OCI-LY7 (cell line): ENCODE results near the gene C2orf49. TPM values are rescaled to one million over a fixed set of nuclear protein-coding genes. Genes with fewer than 3 reads are reported as not detected.

Source experiments
- BruUV-seq: library from RNA; stranded (reverse); fragments of 400-500 nt; replicated peaks from 2 replicates; lab custom pipeline; 2021; lab: Mats Ljungman, UMichigan
- CTCF ChIA-PET: fragments of 300-600 bp; sonication (Branson Sonifier 250); formaldehyde crosslinking; loops from one replicate; lab custom pipeline; 2022; ENCODE audit warnings: antibody characterized with exemption; ENCODE audit not compliant: unreplicated experiment; lab: Charles Lee
- POLR2A ChIA-PET: fragments of 300-600 bp; sonication (Branson Sonifier 250); formaldehyde crosslinking; loops from one replicate; lab custom pipeline; 2022; ENCODE audit warnings: antibody characterized with exemption; lab: Charles Lee
- DNase-seq: peaks from one replicate; pipeline ENCODE4 v3.0.0-alpha.2; 2015; ENCODE audit warnings: low spot score
- H2AFZ ChIP-seq: fragments of 200-600 bp; sonication (generic), shearing (Covaris generic); 2 replicates; pipeline ENCODE4 v1.6.1; 2014; ENCODE audit warnings: mild to moderate bottlenecking, antibody characterized with exemption, low read length, moderate library complexity
- H3K27ac ChIP-seq: fragments of 200-600 bp; sonication (generic); 2 replicates; pipeline ENCODE4 v1.5.1; 2014; ENCODE audit warnings: mixed run types, low read depth, mild to moderate bottlenecking, moderate library complexity, low read length, inconsistent platforms; ENCODE audit not compliant: poor library complexity, severe bottlenecking
- H3K36me3 ChIP-seq: fragments of 200-600 bp; sonication (generic); 2 replicates; pipeline ENCODE4 v1.6.1; 2014; ENCODE audit warnings: mild to moderate bottlenecking, antibody characterized with exemption, low read length, moderate library complexity, mixed read lengths; ENCODE audit not compliant: insufficient read depth
- H3K4me1 ChIP-seq: fragments of 200-600 bp; sonication (generic); 2 replicates; pipeline ENCODE4 v1.5.1; 2014; ENCODE audit warnings: mild to moderate bottlenecking, low read length; ENCODE audit not compliant: insufficient read depth, poor library complexity, severe bottlenecking
- H3K4me2 ChIP-seq: fragments of 200-600 bp; sonication (generic); 2 replicates; pipeline ENCODE4 v1.6.1; 2014; ENCODE audit warnings: mild to moderate bottlenecking, low read length
- H3K4me3 ChIP-seq: fragments of 200-600 bp; sonication (generic); 2 replicates; pipeline ENCODE4 v1.5.1; 2014; ENCODE audit warnings: mild to moderate bottlenecking, low read depth, low read length; ENCODE audit not compliant: poor library complexity, severe bottlenecking
- H3K79me2 ChIP-seq: fragments of 200-600 bp; sonication (generic); 2 replicates; pipeline ENCODE4 v1.6.1; 2016; ENCODE audit warnings: low read depth, mild to moderate bottlenecking, low read length, moderate library complexity, mixed read lengths; ENCODE audit not compliant: insufficient read depth
- H3K9me2 ChIP-seq: fragments of 200-600 bp; sonication (generic); 2 replicates; pipeline ENCODE4 v1.6.1; 2016; ENCODE audit warnings: mild to moderate bottlenecking, low read length, mixed read lengths; ENCODE audit not compliant: insufficient read depth
- H3K9me3 ChIP-seq: fragments of 200-600 bp; sonication (generic); 2 replicates; pipeline ENCODE4 v1.6.1; 2014; ENCODE audit warnings: mild to moderate bottlenecking, mixed run types, low read length, mixed read lengths
- H4K20me1 ChIP-seq: fragments of 200-600 bp; sonication (generic); 2 replicates; pipeline ENCODE4 v1.6.1; 2014; ENCODE audit warnings: mild to moderate bottlenecking, antibody characterized with exemption, low read length, moderate library complexity, mixed read lengths; ENCODE audit not compliant: insufficient read depth
- CTCF ChIP-seq: fragments of 200-600 bp; sonication (generic); conservative IDR thresholded peaks from 2 replicates; pipeline ENCODE4 v1.5.1; 2014; ENCODE audit warnings: mild to moderate bottlenecking, antibody characterized with exemption, low read length, moderate library complexity, mixed read lengths
- EZH2phosphoT487 ChIP-seq: fragments of 200-600 bp; sonication (generic); IDR thresholded peaks from 2 replicates; pipeline ENCODE4 v1.6.1; 2018; ENCODE audit warnings: low read depth, borderline replicate concordance, mild to moderate bottlenecking, mixed run types, antibody characterized with exemption, low read length, moderate library complexity, mixed read lengths
- intact Hi-C: fragments of 100-400 bp; cut with micrococcal nuclease; formaldehyde crosslinking; loops from one replicate; pipeline ENCODE4 v1.10.0; 2022; ENCODE audit not compliant: unreplicated experiment
- total RNA-seq, 2 experiments: library from RNA; depleted of rRNA in 1 of 2; stranded (reverse); fragments of >200 nt in 1 of 2; shearing (Covaris generic) in 1 of 2; gene quantifications; 2 replicates each; pipeline ENCODE4 v1.2.3, GENCODE V29; 2014 to 2022

C2orf49 gene
- total RNA-seq, 2 experiments from 2014 or later: 11.8 to 17.0 TPM

- peaks cover 6% of the 10 kb centered on the region; the same call in 1 of the 2 replicates for H4K20me1 ChIP-seq
- no peak overlapping the region for H3K27ac ChIP-seq
- intact Hi-C loops: no loop called here
- H3K4me1 ChIP-seq: no peaks in the 10 kb centered on the region
- H2AFZ ChIP-seq: no peak overlapping the region
- H3K9me3 ChIP-seq: no peaks in the 10 kb centered on the region
- TF ChIP-seq EZH2phosphoT487 (no peak), CTCF (no peak)
- H3K4me2 ChIP-seq: no peak overlapping the region
- no peak for DNase-seq
- ChIA-PET POLR2A (interaction anchor here (0.7 kb wide), 1 partner anchor 20 kb away, joined by 3 read pairs; no protein-coding TSS in a partner anchor), CTCF (no interaction called here)
- H3K4me3 ChIP-seq: no peak overlapping the region
- H3K9me2 ChIP-seq: no peaks in the 10 kb centered on the region
- H3K79me2 ChIP-seq: peaks cover 30% of the 10 kb centered on the region
- peaks cover 40% of the 10 kb centered on the region for H3K36me3 ChIP-seq
- BruUV-seq: no TSS peak
Measured at GRCh38 chr2:105307962-105308361, 29.4 kb upstream of the C2orf49 start.

- Histone ChIP-seq H2AFZ (no peak overlapping the region), H3K79me2 (peaks cover 33% of the 10 kb centered on the region), H3K4me3 (no peak overlapping the region), H3K36me3 (peaks cover 34% of the 10 kb centered on the region), H3K4me2 (no peak overlapping the region), H4K20me1 (peaks cover 5% of the 10 kb centered on the region; the same call in 1 of the 2 replicates), H3K9me2 (no peaks in the 10 kb centered on the region), H3K4me1 (no peaks in the 10 kb centered on the region), H3K27ac (no peak overlapping the region), H3K9me3 (no peaks in the 10 kb centered on the region)
- intact Hi-C loops: no loop called here
- TF ChIP-seq CTCF: no peak
- TF ChIP-seq EZH2phosphoT487: no peak
- no peak for DNase-seq
- ChIA-PET CTCF (no interaction called here), POLR2A (interaction anchor here (0.7 kb wide), 1 partner anchor 19 kb away, joined by 3 read pairs; no protein-coding TSS in a partner anchor)
- no TSS peak for BruUV-seq
Measured at GRCh38 chr2:105308382-105309146, 28.8 kb upstream of the C2orf49 start.

- no peaks in the 10 kb centered on the region for H4K20me1 ChIP-seq
- H3K4me1 ChIP-seq: no peaks in the 10 kb centered on the region
- BruUV-seq: no TSS peak
- no peak overlapping the region for H3K27ac ChIP-seq
- H3K79me2 ChIP-seq: peaks cover 38% of the 10 kb centered on the region
- TF ChIP-seq CTCF (no peak), EZH2phosphoT487 (no peak)
- no peaks in the 10 kb centered on the region for H3K9me2 ChIP-seq
- no peak overlapping the region for H3K4me2 ChIP-seq
- ChIA-PET CTCF (no interaction called here), POLR2A (no interaction called here)
- DNase-seq: no peak
- H3K36me3 ChIP-seq: peaks cover 32% of the 10 kb centered on the region
- intact Hi-C loops: no loop called here
- H3K4me3 ChIP-seq: no peak overlapping the region
- H3K9me3 ChIP-seq: no peaks in the 10 kb centered on the region
- no peak overlapping the region for H2AFZ ChIP-seq
Measured at GRCh38 chr2:105309147-105309545, 28.2 kb upstream of the C2orf49 start.
